Stimulated activated naive CD4-positive, alpha-beta T cell treated with Interleukin-2 at 50 U/mL for 16 hours (primary cell): Measurements from ENCODE around the gene CRHR1.
"Not testable (repeated sequence)": the region's sequence is repeated elsewhere in the genome, so short reads cannot be mapped to it uniquely, and the experiment has no call there.

ENCODE experiments used
- DNase-seq: peaks from one replicate; lab custom pipeline; 2025; lab: John Stamatoyannopoulos, UW

Gene CRHR1

GRCh38 chr17:45846223-45846622, 62.1 kb downstream of the CRHR1 start:
- no peak for DNase-seq

GRCh38 chr17:45846646-45847045, 62.5 kb downstream of the CRHR1 start:
- DNase-seq: no peak

- DNase-seq: no peak
These were observed 63.0 kb downstream of the CRHR1 start for GRCh38 chr17:45847101-45847500.

DNA sequence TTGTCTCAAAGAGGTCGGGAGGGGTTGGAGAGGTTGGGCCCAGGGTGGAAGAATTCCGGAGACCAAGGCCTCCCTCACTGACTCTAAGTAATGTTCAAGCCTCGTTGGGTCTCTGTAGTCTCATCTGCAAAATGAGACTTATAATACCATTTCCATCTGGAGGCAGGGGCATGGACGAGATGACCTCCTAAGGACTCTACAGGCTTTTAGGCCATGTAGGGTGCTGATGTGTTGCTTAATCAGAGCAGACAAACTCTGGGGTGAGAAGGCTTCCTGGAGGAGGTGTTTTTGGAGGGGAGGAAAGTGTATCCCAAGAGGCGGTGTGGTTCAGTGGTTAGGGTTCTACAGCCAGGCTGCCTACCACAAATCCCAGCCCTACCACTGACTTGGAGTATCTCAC, 63.6 kb downstream of the CRHR1 start:
- no peak for DNase-seq

GRCh38 chr17:45848405-45848804, 64.3 kb downstream of the CRHR1 start:
- DNase-seq: no peak

DNA sequence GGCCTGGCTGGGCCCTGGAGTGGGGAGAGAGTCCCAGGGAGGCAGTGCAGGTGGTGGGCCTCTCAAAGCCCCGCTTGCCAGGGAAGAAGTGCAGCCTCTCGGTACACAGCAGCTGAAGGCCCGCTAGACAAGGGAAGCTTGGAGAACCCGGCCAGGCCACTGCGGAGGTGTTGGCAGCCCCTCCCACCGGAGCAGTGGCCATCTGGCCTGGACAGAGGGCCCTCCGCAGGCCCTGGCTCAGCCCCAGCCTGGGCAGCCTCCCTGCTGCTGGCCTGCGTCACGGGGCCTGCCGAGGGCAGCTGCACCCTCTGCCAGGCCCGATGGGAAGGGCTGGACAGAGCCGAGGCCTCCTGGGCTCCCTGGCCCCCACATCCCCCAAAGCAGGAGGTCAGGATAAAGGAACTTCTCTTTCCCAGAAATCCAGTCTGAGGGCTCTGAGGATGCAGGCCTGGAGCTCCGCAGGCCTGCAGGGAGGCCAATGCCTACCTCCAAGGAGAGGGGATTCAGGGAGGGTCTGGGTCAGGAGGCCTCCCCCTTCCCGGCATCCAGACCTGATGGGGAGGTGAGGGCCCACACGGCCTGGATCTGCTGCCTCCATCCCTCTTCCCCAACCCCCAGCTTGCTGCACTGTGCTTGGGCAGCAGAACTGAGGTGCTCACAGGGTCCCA, 64.9 kb downstream of the CRHR1 start:
- no peak for DNase-seq

GRCh38 chr17:45849536-45849990, 65.4 kb downstream of the CRHR1 start:
- no peak for DNase-seq

GRCh38 chr17:45850011-45850410, 65.9 kb downstream of the CRHR1 start:
- no peak for DNase-seq

- no peak for DNase-seq
These were observed 66.3 kb downstream of the CRHR1 start for GRCh38 chr17:45850468-45850867.

DNA sequence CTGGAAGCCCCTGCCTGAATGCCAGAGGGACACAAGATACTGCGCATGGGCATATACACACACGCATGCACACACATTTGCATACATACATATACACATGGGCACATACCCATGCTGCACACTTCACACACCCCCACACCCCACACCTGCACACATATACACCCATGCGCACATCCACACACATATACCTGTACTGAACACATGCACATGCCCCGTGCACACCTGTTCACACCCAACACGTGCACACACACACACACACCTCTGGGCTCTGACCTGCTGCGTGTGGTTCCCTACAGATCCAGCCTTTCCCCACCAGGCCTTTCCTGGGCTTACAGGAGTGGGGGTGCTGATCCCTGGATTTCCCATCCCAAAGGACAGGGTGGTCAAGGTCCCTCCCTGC, 66.9 kb downstream of the CRHR1 start:
- DNase-seq: no peak

DNA sequence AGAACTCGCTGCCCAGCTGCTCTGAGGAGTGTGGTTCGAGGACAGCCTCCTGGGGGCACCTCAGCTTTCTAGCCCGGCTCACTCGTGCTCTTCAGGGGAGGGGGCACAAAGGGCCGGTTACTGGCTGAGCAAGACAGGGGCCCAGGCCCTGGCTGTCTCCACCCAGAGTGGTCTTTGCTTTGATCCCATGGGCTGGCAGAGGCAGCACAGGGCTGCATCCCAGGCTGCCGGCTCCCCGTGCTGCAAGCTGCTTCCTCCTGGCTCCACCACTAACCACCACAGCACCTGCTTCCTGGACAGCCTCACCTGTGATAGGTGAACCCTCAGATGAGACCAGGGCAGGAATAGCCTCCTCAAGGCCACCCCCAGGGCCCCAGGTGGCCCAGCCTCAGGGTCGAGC, 67.3 kb downstream of the CRHR1 start:
- DNase-seq: no peak

DNA sequence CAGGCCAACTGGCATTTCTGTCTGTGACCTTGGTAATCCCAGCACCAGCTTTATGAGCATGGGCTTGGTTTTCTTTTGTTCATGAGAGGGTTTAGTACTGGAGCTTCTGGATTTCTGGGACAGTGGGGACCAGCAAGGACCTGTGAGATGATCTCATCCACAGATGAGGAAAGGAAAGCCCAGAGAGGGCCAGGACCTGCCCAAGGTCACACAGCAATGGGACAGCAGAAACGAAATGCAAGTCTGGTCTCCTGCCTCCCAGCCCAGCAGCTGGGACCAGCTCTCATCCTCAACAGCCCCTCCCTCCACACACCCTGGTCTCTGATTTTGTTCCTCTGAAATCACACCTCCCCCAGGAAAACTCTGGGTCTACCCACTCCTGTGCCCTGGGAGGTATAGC, 67.8 kb downstream of the CRHR1 start:
- DNase-seq: no peak

DNA sequence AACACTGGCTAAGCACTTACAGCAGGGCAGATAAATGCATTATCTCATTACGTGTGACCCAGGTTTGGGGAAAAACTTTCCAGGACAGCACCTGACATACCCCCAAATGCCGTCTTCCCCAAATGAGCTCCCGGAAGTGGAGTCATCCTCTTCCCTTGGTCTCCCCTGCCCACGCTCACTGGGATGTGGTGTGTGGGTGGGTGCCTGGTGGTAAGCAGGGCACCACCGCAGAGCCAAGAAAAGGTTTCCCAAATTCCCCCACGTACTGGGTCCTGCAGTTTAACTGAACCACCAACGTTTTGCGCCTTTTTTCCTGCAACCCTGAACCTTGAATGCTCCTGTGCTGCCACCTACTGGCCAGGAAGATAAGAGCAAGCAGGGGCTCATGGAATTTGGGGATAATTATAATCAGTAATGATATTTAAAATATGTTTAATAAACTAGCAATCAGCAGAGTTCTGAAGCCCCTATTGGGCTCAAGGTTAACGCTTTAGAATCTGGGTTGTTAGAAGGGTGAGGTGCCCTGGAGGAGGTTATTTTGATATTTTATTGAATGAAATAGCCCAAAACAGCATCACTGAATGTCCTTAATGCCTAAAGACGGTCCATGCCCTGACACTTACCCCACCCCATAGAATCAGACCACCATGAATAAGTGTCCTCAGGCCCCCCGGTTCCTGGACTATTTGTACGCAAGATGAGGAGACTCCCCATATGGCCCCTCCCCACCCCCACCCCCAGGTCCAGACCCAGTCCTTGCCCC, 68.6 kb downstream of the CRHR1 start:
- DNase-seq: peak; percentile 41

DNA sequence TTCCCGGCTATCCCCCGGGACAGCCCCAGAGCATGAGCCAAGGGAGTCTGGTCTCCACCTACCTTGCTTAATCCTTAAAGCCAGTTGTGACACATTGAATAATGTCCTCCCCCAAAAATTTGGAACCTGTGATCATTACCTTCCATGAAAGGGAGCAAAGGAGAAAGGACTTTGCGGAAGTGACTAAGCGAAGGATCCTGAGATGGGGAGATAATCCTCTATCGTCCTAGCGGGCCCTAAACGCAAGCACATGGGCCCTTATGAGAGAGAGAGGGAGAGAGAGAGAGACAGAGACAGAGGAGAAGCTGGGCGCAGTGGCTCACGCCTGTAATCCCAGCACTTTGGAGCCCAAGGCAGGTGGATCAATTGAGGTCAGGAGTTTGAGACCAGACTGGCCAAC, 70.1 kb downstream of the CRHR1 start:
- no peak for DNase-seq

GRCh38 chr17:45855691-45856336, 71.7 kb downstream of the CRHR1 start:
- DNase-seq: no peak

- DNase-seq: no peak
These were observed 74.0 kb downstream of the CRHR1 start for GRCh38 chr17:45857977-45858708.

DNA sequence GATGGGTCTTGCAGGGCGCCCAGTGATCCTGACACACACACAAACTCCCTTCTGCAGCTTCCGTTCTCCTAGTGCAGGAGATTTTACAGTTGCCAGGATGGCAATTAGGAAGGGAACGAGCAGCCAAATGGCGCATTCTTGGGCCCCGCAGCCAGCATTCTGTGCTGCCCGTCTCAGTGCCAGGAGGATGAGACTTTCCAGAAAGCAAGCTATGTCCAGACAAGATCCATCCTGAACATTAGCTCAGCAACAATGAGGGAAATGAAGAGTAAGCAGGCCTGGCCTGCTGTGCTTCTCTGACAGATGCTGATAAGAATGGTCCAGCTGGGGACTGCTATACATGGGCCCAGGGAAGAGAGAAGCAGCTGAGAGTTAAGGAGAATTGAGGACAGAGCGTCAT, 77.0 kb downstream of the CRHR1 start:
- no peak for DNase-seq

DNA sequence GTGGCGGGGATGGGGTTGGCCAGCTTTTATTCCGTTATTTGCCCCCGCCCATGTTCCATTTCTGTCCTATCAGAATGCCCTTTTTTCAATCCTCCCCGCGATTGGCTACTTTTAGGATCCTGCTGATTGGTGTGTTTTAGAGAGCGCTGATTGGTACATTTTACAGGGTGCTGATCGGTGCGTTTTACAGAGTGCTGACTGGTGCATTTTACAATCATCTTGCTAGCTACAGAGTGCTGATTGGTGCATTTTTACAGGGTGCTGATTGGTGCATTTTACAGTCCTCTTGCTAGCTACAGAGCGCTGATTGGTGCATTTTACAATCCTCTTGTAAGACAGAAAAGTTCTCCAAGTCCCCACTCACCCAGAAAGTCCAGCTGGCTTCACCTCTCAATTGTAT, 78.0 kb downstream of the CRHR1 start:
- DNase-seq: not testable (repeated sequence)

DNA sequence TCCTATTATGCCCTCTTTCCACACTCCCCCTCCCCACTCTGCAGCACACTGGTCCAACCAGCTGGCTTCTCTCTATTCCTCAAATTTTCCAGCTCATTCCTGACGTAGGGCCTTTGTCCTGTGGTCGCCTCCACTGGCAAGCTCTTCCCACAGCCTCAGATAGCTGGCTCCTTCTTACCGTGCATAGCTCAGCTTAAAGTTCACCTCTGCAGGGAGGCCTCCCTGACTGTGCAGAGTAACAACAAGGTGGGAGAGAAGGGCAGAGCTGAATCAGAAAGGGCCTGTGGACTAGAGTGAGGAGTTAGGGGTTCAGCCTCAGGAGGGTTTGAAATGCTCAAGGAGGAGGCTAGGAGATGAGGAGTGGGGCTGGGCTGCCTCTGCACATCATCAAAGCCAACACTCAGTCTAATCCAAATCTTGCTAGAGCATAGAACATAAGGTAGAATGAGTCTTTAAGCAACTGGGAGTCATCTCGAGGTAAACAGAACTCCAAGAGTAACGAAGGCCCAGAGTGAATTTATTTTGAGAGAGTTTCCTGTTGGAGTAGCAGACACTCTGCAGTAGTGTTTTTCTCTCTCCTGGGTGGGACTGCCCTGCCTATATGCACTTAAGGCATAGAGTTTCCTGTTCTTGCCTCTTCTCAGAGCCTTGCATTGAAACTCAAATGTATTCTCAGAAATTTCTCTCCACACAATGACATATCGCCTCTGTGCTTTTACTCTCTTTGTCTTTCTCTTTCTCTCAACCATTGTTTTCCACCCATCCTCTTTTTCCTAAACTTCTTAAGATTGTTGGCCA, 79.9 kb downstream of the CRHR1 start:
- no peak for DNase-seq

DNA sequence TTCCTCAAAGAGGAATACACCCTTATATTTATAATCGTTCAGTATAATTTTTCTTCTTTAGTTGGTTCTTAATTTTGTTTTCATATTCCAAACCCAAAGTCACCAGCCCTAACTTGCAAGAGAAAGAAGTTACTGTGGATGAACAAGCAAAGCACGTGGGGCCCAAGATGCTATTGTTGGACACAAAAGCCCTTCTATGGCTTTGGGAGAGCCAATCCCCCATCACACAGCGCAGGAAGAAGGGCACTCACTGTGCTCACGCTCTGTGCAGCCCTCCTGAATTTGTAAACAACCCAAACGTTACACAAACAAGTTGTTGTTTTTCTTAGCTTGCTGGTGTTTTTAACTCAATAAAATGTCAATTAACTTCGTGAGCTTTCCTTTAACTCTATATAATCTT, 83.1 kb downstream of the CRHR1 start:
- DNase-seq: no peak

DNA sequence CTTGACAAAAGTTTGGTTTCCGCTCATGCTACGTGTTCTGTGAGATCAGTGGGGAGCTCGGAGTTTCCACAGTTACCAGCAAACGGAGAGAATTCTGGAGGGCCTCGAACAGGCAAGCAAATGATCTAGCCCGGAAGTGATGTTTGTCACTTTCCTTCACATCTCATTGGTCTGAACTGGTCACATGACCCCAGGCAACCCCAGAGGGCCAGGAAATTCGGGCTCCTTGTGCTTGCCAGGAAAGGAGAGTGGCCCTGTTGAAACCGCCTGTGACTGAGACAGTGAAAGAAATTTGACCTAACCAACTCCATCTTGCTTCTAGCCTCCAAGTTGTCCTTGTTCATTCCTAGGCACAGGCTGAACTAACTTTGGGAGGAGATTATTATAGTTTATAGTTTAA, 83.6 kb downstream of the CRHR1 start:
- no peak for DNase-seq

DNA sequence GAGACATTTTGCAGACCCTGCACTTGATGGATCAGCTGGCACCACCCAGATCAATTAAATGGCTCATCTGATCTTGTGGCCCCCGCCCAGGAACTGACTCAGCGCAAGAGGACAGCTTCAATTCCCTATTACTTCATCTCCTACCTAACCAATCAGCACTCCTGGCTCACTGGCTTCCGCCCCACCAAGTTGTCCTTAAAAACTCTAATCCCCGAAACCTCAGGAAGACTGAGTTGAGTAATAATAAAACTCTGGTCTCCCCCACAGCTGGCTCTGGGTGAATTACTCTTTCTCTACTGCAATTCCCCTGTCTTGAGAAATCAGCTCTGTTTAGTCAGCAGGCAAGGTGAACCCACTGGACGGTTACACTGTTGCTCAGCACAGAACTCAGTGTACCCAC, 84.2 kb downstream of the CRHR1 start:
- DNase-seq: no peak
